CD4-positive, alpha-beta T cell treated with Interleukin-6 at 100 ng/mL for 8 hours (primary cell): Measurements from ENCODE around the gene PPP1R14D.
A peak's percentile ranks its signal among the peaks of the same experiment; 100 is the strongest.

Source experiments
- DNase-seq: peaks from one replicate; pipeline ENCODE4 v3.0.0-alpha.2; 2020; ENCODE audit warnings: mixed read lengths, low spot score

The PPP1R14D gene

GRCh38 chr15:40782609-40783227 lies 45.8 kb downstream of the PPP1R14D start:
- peak; percentile 78 for DNase-seq

GRCh38 chr15:40776537-40777141 lies 51.9 kb downstream of the PPP1R14D start:
- DNase-seq = peak; percentile 19

DNA sequence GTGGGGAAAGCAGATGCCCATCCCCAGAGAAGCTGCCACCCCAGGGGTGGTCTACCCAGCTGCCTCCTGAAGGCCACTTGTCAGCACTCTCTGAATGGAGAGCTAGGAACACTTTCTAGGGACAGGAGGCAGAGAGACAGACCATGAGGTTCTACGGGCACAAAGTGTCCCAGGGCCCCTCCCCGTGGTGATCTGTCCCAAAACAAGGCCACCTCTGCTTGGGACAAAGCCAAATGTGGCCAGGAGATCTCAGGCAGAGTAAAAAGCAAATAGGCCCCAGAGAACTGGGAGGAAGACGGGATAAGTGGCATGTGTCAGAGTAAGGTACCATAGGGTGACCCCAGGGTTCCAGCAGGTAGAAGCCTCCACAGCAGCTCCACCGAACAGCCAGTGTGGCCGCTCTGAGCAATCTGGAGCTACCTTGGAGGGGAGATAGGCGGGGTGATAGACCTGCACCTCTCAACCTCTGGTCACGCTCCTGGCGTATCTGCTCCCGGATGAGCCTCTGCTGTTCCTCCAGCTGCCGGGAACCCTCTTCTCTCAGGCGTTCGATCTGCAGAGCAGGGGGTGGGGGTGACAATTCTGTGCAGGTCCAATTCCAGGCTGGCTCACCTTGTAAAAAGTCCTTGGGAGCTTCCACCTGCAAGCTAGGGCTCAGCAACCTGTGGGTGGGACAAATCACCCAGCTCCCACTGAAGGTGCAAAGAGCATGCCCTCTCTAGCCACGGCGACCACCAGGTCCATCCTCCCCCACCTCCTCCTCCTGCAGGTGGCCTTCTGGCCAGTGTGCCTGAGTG lies 52.6 kb downstream of the PPP1R14D start:
- no peak for DNase-seq

GRCh38 chr15:40775007-40775406 lies 53.5 kb downstream of the PPP1R14D start:
- no peak for DNase-seq

GRCh38 chr15:40773902-40774301 lies 54.6 kb downstream of the PPP1R14D start:
- no peak for DNase-seq

- no peak for DNase-seq
Measured at GRCh38 chr15:40773496-40773895, 55.0 kb downstream of the PPP1R14D start.

GRCh38 chr15:40772014-40772413 lies 56.5 kb downstream of the PPP1R14D start:
- no peak for DNase-seq

DNA sequence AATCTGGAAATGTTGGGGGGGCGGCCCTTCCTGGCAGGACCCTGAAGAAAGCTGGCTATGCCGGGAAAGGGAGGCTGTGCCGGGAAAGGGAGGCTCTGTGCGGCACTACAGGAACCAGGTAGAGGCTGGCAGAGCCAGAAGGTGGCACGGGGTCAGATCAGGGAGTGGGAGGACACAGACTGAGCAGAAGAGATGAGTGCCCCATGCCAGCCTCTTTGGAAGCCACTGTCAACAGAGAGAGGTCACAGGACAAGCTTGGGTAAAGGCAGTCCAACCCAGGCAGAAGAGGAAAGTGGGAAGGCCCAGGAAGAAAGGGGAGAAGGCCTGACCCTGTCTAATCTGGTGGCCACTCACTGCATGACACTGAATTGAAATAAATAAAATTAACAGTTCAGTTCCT lies 57.3 kb downstream of the PPP1R14D start:
- DNase-seq = no peak

GRCh38 chr15:40770147-40770721 lies 58.3 kb downstream of the PPP1R14D start:
- no peak for DNase-seq

- peak; percentile 44 for DNase-seq
Measured at GRCh38 chr15:40769274-40770146, 59.0 kb downstream of the PPP1R14D start, which contains the start of gene C15orf62. Gene C15orf62, plus strand, starts transcription at chr15:40769980. Its CDS starts 516 bp downstream, at chr15:40770496.

- no peak for DNase-seq
Measured at GRCh38 chr15:40768521-40769273, 59.8 kb downstream of the PPP1R14D start.

- DNase-seq = no peak
Measured at GRCh38 chr15:40767838-40768500, 60.5 kb downstream of the PPP1R14D start.

GRCh38 chr15:40766906-40767837 lies 61.3 kb downstream of the PPP1R14D start:
- no peak for DNase-seq

DNA sequence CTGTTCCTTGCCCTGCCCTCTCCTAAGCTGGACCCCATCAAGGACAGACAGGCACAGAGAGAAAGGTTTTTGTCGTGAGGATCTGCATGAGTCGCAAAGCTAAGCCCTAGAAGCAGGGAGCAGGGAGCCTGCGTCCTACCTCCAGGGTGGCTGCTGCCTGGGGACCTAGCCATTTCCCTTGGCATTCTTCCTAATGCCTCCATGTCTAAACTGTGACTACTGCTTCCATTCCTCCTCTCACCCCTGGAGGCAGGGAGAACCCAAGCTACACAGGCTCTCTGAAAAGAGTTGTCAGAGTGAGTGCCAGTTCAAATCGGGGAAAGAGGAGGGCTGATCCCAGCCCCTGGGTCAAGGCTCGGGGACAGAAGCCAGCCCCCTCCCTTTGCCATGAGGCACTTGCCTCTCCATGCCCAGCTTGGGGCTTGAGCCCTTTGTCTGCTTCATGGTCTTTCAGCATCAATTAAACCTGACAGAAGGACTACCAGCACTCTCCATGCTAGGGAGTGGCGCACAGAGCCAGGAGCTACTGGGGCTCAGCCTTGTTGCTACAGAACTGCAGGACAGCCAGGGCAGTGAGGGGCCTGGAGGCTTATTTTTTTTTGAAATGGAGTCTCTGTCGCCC lies 62.2 kb downstream of the PPP1R14D start:
- no peak for DNase-seq
